Immature natural killer cell (primary cell): ENCODE results near the gene KCNE5. TPM values are rescaled to one million over a fixed set of nuclear protein-coding genes. Genes with fewer than 3 reads are reported as not detected.
"Not testable (repeated sequence)": the region's sequence is repeated elsewhere in the genome, so short reads cannot be mapped to it uniquely, and the experiment has no call there.

Experiments
- DNase-seq, 3 donors: peaks; one replicate each; pipeline ENCODE4 v3.0.0; 2022; ENCODE audit warnings: mixed read lengths in 1 of 3
- H3K27ac Mint-ChIP-seq, 6 donors: one replicate each; pipeline ENCODE4 v1.8.0; 2020; ENCODE audit warnings: mixed read lengths in 6 of 6, mild to moderate bottlenecking in 5 of 6, inconsistent platforms in 4 of 6, moderate library complexity in 3 of 6
- H3K27me3 Mint-ChIP-seq, 3 donors: one replicate each; pipeline ENCODE4 v1.8.0; 2020 to 2021; ENCODE audit warnings: low read depth in 3 of 3, mild to moderate bottlenecking in 3 of 3, mixed read lengths in 3 of 3, moderate library complexity in 3 of 3, inconsistent platforms in 1 of 3
- H3K36me3 Mint-ChIP-seq, 3 donors: one replicate each; pipeline ENCODE4 v1.8.0; 2020; ENCODE audit warnings: mixed read lengths in 3 of 3, inconsistent platforms in 2 of 3, mild to moderate bottlenecking in 2 of 3
- H3K4me1 Mint-ChIP-seq, 2 donors: one replicate each; pipeline ENCODE4 v1.8.0; 2020; ENCODE audit warnings: inconsistent platforms in 2 of 2, mild to moderate bottlenecking in 2 of 2, mixed read lengths in 2 of 2, moderate library complexity in 1 of 2
- H3K4me3 Mint-ChIP-seq, 5 donors: one replicate each; pipeline ENCODE4 v1.8.0; 2020; ENCODE audit warnings: mild to moderate bottlenecking in 5 of 5, mixed read lengths in 5 of 5, inconsistent platforms in 3 of 5, moderate library complexity in 3 of 5
- H3K9me3 Mint-ChIP-seq, 6 donors: one replicate each; pipeline ENCODE4 v1.8.0; 2020; ENCODE audit warnings: mild to moderate bottlenecking in 6 of 6, mixed read lengths in 6 of 6, inconsistent platforms in 4 of 6, moderate library complexity in 3 of 6
- polyA plus RNA-seq, 3 donors: library from polyadenylated mRNA; unstranded; fragments of 300-500 nt; fragmentation: Illumina TruSeq; gene quantifications; one replicate each; pipeline ENCODE4 v1.2.3, GENCODE V29; 2021

Gene KCNE5
- polyA plus RNA-seq, 3 donors from 2014 or later = 0.69 to 0.79 TPM; not detected in 1

GRCh38 chrX:109578916-109579315 lies 46.1 kb downstream of the KCNE5 start:
- H3K27me3 Mint-ChIP-seq = peaks cover 0 to 9% (median 0%) of the 10 kb centered on the region in 3 donors

GRCh38 chrX:109577055-109577454 lies 47.9 kb downstream of the KCNE5 start:
- Mint-ChIP-seq H3K36me3 (no peaks in the 10 kb centered on the region), H3K9me3 (no peaks in the 10 kb centered on the region), H3K4me3 (no peak overlapping the region), H3K4me1 (no peaks in the 10 kb centered on the region), H3K27ac (no peak overlapping the region), H3K27me3 (peaks cover 0 to 6% (median 0%) of the 10 kb centered on the region in 3 donors)
- DNase-seq = no peak

More at GRCh38 chrX:109578916-109579315, 46.1 kb downstream of the KCNE5 start:
- DNase-seq = no peak
- Mint-ChIP-seq H3K27ac (no peak overlapping the region), H3K4me1 (no peaks in the 10 kb centered on the region), H3K9me3 (no peaks in the 10 kb centered on the region), H3K36me3 (no peaks in the 10 kb centered on the region), H3K4me3 (no peak overlapping the region)

- H3K4me1 Mint-ChIP-seq, H3K27ac Mint-ChIP-seq, H3K27me3 Mint-ChIP-seq, H3K36me3 Mint-ChIP-seq, H3K9me3 Mint-ChIP-seq, H3K4me3 Mint-ChIP-seq, DNase-seq: not testable (repeated sequence)
Observed at GRCh38 chrX:109576083-109576482, 48.9 kb downstream of the KCNE5 start.

Other genes starting within 250 kb of the KCNE5 start
- gene GUCY2F, start 143.1 kb downstream of the KCNE5 start, polyA plus RNA-seq = not detected
- gene NXT2, start 88.3 kb downstream of the KCNE5 start, polyA plus RNA-seq = 10 to 100 TPM; 28.6 to 52.1 (median 37.0) TPM
- gene ACSL4, start 108.1 kb upstream of the KCNE5 start, polyA plus RNA-seq = 1 to 10 TPM; 2.6 to 9.5 (median 8.7) TPM